Thyroid gland (tissue), 4 donors: ENCODE measurements around the gene NIP7.

ENCODE experiments used
- CTCF ChIP-seq, 6 experiments: fragments of 200-600 bp in 3 of 6; fragments of 450-650 bp in 3 of 6; sonication (generic) in 3 of 6; IDR thresholded peaks; one replicate each; pipeline ENCODE4 v1.5.1; 2016 to 2019; ENCODE audit warnings: antibody characterized with exemption in 6 of 6, mild to moderate bottlenecking in 2 of 6, inconsistent platforms in 1 of 6, moderate library complexity in 1 of 6
- POLR2A ChIP-seq, 2 donors: fragments of 450-650 bp; IDR thresholded peaks; one replicate each; pipeline ENCODE4 v1.6.1; 2017; ENCODE audit warnings: antibody characterized with exemption in 2 of 2, mild to moderate bottlenecking in 2 of 2, moderate library complexity in 1 of 2

GRCh38 chr16:69334696-69335095, 4.9 kb upstream of the NIP7 start:
- TF ChIP-seq CTCF (IDR thresholded peaks at IDR 0.05) (no peak), POLR2A (IDR thresholded peaks at IDR 0.05) (no peak)
